Measurements from ENCODE around the gene GNAZ. TPM values are rescaled to one million over a fixed set of nuclear protein-coding genes. Genes with fewer than 3 reads are reported as not detected.

GNAZ gene
- total RNA-seq, 1 donor, result 10.0 TPM

- H3K4me1 ChIP-seq (ENCODE audit: insufficient read depth, low read length), result no peaks in the 10 kb centered on the region
- no peak overlapping the region for H3K4me3 ChIP-seq (ENCODE audit: low read length)
- H3K9me3 ChIP-seq (ENCODE audit: low read depth, low read length), result no peaks in the 10 kb centered on the region
- H3K27me3 ChIP-seq (ENCODE audit: insufficient read depth, low read length), result no peaks in the 10 kb centered on the region
Measured at GRCh38 chr22:23108249-23109078, 38.1 kb downstream of the GNAZ start.

GRCh38 chr22:23109079-23109347 lies 38.7 kb downstream of the GNAZ start:
- Histone ChIP-seq H3K9me3 (ENCODE audit: low read depth, low read length) (no peaks in the 10 kb centered on the region), H3K4me1 (ENCODE audit: insufficient read depth, low read length) (no peaks in the 10 kb centered on the region), H3K27me3 (ENCODE audit: insufficient read depth, low read length) (no peaks in the 10 kb centered on the region), H3K4me3 (ENCODE audit: low read length) (no peak overlapping the region)

- H3K27me3 ChIP-seq (ENCODE audit: insufficient read depth, low read length), result no peaks in the 10 kb centered on the region
- H3K4me1 ChIP-seq (ENCODE audit: insufficient read depth, low read length), result no peaks in the 10 kb centered on the region
- H3K9me3 ChIP-seq (ENCODE audit: low read depth, low read length), result no peaks in the 10 kb centered on the region
- no peak overlapping the region for H3K4me3 ChIP-seq (ENCODE audit: low read length)
Measured at GRCh38 chr22:23109441-23109978, 39.2 kb downstream of the GNAZ start.

- H3K27me3 ChIP-seq (ENCODE audit: insufficient read depth, low read length), result no peaks in the 10 kb centered on the region
- no peaks in the 10 kb centered on the region for H3K4me1 ChIP-seq (ENCODE audit: insufficient read depth, low read length)
- H3K4me3 ChIP-seq (ENCODE audit: low read length), result no peak overlapping the region
- H3K9me3 ChIP-seq (ENCODE audit: low read depth, low read length), result no peaks in the 10 kb centered on the region
Measured at GRCh38 chr22:23110190-23110921, 40.0 kb downstream of the GNAZ start.

GRCh38 chr22:23110922-23111527 lies 40.7 kb downstream of the GNAZ start:
- Histone ChIP-seq H3K27me3 (ENCODE audit: insufficient read depth, low read length) (no peaks in the 10 kb centered on the region), H3K4me1 (ENCODE audit: insufficient read depth, low read length) (no peaks in the 10 kb centered on the region), H3K4me3 (ENCODE audit: low read length) (no peak overlapping the region), H3K9me3 (ENCODE audit: low read depth, low read length) (no peaks in the 10 kb centered on the region)

GRCh38 chr22:23112472-23113012 lies 42.2 kb downstream of the GNAZ start:
- Histone ChIP-seq H3K4me1 (ENCODE audit: insufficient read depth, low read length) (no peaks in the 10 kb centered on the region), H3K27me3 (ENCODE audit: insufficient read depth, low read length) (no peaks in the 10 kb centered on the region), H3K4me3 (ENCODE audit: low read length) (no peak overlapping the region), H3K9me3 (ENCODE audit: low read depth, low read length) (no peaks in the 10 kb centered on the region)

- Histone ChIP-seq H3K4me1 (ENCODE audit: insufficient read depth, low read length) (no peaks in the 10 kb centered on the region), H3K9me3 (ENCODE audit: low read depth, low read length) (no peaks in the 10 kb centered on the region), H3K27me3 (ENCODE audit: insufficient read depth, low read length) (no peaks in the 10 kb centered on the region), H3K4me3 (ENCODE audit: low read length) (no peak overlapping the region)
Measured at GRCh38 chr22:23113067-23113846, 42.9 kb downstream of the GNAZ start.

- Histone ChIP-seq H3K4me1 (ENCODE audit: insufficient read depth, low read length) (peaks cover under 1% of the 10 kb centered on the region), H3K9me3 (ENCODE audit: low read depth, low read length) (no peaks in the 10 kb centered on the region), H3K27me3 (ENCODE audit: insufficient read depth, low read length) (no peaks in the 10 kb centered on the region), H3K4me3 (ENCODE audit: low read length) (no peak overlapping the region)
Measured at GRCh38 chr22:23113847-23114720, 43.8 kb downstream of the GNAZ start.

GRCh38 chr22:23114721-23115020 lies 44.4 kb downstream of the GNAZ start:
- H3K27me3 ChIP-seq (ENCODE audit: insufficient read depth, low read length), result no peaks in the 10 kb centered on the region
- no peaks in the 10 kb centered on the region for H3K9me3 ChIP-seq (ENCODE audit: low read depth, low read length)
- H3K4me3 ChIP-seq (ENCODE audit: low read length), result no peak overlapping the region
- H3K4me1 ChIP-seq (ENCODE audit: insufficient read depth, low read length), result peaks cover 6% of the 10 kb centered on the region

GRCh38 chr22:23115369-23115768 lies 45.0 kb downstream of the GNAZ start:
- H3K4me1 ChIP-seq (ENCODE audit: insufficient read depth, low read length), result peaks cover 10% of the 10 kb centered on the region
- no peaks in the 10 kb centered on the region for H3K9me3 ChIP-seq (ENCODE audit: low read depth, low read length)
- H3K4me3 ChIP-seq (ENCODE audit: low read length), result no peak overlapping the region
- H3K27me3 ChIP-seq (ENCODE audit: insufficient read depth, low read length), result no peaks in the 10 kb centered on the region

- Histone ChIP-seq H3K9me3 (ENCODE audit: low read depth, low read length) (no peaks in the 10 kb centered on the region), H3K4me3 (ENCODE audit: low read length) (no peak overlapping the region), H3K4me1 (ENCODE audit: insufficient read depth, low read length) (peaks cover 10% of the 10 kb centered on the region), H3K27me3 (ENCODE audit: insufficient read depth, low read length) (no peaks in the 10 kb centered on the region)
Measured at GRCh38 chr22:23115825-23116494, 45.6 kb downstream of the GNAZ start.

- Histone ChIP-seq H3K27me3 (ENCODE audit: insufficient read depth, low read length) (no peaks in the 10 kb centered on the region), H3K4me1 (ENCODE audit: insufficient read depth, low read length) (peaks cover 10% of the 10 kb centered on the region)
Measured at GRCh38 chr22:23116506-23117263, 46.4 kb downstream of the GNAZ start.

GRCh38 chr22:23117275-23117674 lies 47.0 kb downstream of the GNAZ start:
- peaks cover 10% of the 10 kb centered on the region for H3K4me1 ChIP-seq (ENCODE audit: insufficient read depth, low read length)
- H3K27me3 ChIP-seq (ENCODE audit: insufficient read depth, low read length), result no peaks in the 10 kb centered on the region
- no peak overlapping the region for H3K4me3 ChIP-seq (ENCODE audit: low read length)
- no peaks in the 10 kb centered on the region for H3K9me3 ChIP-seq (ENCODE audit: low read depth, low read length)

More at GRCh38 chr22:23116506-23117263, 46.4 kb downstream of the GNAZ start:
- Histone ChIP-seq H3K4me3 (ENCODE audit: low read length) (no peak overlapping the region), H3K9me3 (ENCODE audit: low read depth, low read length) (no peaks in the 10 kb centered on the region)
